CD14-positive monocyte (primary cell): ENCODE measurements around the gene DNAJC16. TPM values are rescaled to one million over a fixed set of nuclear protein-coding genes. Genes with fewer than 3 reads are reported as not detected.

Experiments used
- DNase-seq, 3 donors: peaks; one replicate each; pipeline ENCODE4 v3.0.0-alpha.2; 2011 to 2022
- H2AFZ ChIP-seq: 2 replicates; pipeline ENCODE4 v1.6.0; 2012; ENCODE audit warnings: mild to moderate bottlenecking, low read depth, low read length, inconsistent platforms; ENCODE audit not compliant: insufficient read depth, poor library complexity, severe bottlenecking
- H3K27ac ChIP-seq, 2 donors: 1 replicate in 1 of 2; 2 replicates in 1 of 2; pipeline ENCODE4 v1.5.1; 2012 to 2013; ENCODE audit warnings: low read length in 2 of 2, control low read depth in 1 of 2, inconsistent platforms in 1 of 2, low read depth in 1 of 2, mild to moderate bottlenecking in 1 of 2
- H3K27me3 ChIP-seq, 2 donors: one replicate each; pipeline versions ENCODE4 v1.6.0 to v1.6.1; 2011 to 2013; ENCODE audit warnings: low read length in 2 of 2; ENCODE audit not compliant: control insufficient read depth in 2 of 2, insufficient read depth in 2 of 2
- H3K36me3 ChIP-seq, 2 donors: replicated peaks in 1 of 2; 1 replicate in 1 of 2; 2 replicates in 1 of 2; pipeline versions ENCODE4 v1.5.1 to v1.6.1; 2012 to 2013; ENCODE audit warnings: low read length in 2 of 2, control low read depth in 1 of 2, inconsistent platforms in 1 of 2, mild to moderate bottlenecking in 1 of 2; ENCODE audit not compliant: insufficient read depth in 2 of 2, control insufficient read depth in 1 of 2
- H3K4me1 ChIP-seq, 2 donors: 1 replicate in 1 of 2; 2 replicates in 1 of 2; pipeline versions ENCODE4 v1.5.1 to v1.6.1; 2012 to 2013; ENCODE audit warnings: low read length in 2 of 2, control low read depth in 1 of 2, inconsistent platforms in 1 of 2, mild to moderate bottlenecking in 1 of 2, moderate library complexity in 1 of 2; ENCODE audit not compliant: insufficient read depth in 2 of 2, control insufficient read depth in 1 of 2
- H3K4me2 ChIP-seq: replicated peaks from 2 replicates; pipeline ENCODE3; 2012; ENCODE audit warnings: low read length, moderate library complexity, mild to moderate bottlenecking; ENCODE audit not compliant: poor library complexity, severe bottlenecking; ENCODE audit errors: extremely low read depth
- H3K4me3 ChIP-seq, 3 experiments: fragments of 200-600 bp in 1 of 3; sonication (generic) in 1 of 3; replicated peaks in 1 of 3; 1 replicate in 2 of 3; 2 replicates in 1 of 3; pipeline ENCODE4 v1.5.1; 2011 to 2013; ENCODE audit warnings: low read length in 3 of 3, mild to moderate bottlenecking in 3 of 3, control low read depth in 2 of 3, low read depth in 2 of 3, inconsistent platforms in 1 of 3, moderate library complexity in 1 of 3
- H3K79me2 ChIP-seq: 2 replicates; pipeline ENCODE4 v1.6.0; 2012; ENCODE audit warnings: mild to moderate bottlenecking, control low read depth, inconsistent platforms, low read length, moderate library complexity; ENCODE audit not compliant: insufficient read depth
- H3K9ac ChIP-seq: 2 replicates; pipeline ENCODE4 v1.6.0; 2017; ENCODE audit warnings: low read length, mild to moderate bottlenecking; ENCODE audit not compliant: insufficient read depth, poor library complexity, severe bottlenecking
- H3K9me3 ChIP-seq, 2 donors: replicated peaks in 1 of 2; 1 replicate in 1 of 2; 2 replicates in 1 of 2; pipeline versions ENCODE4 v1.5.1 to v1.6.1; 2012 to 2013; ENCODE audit warnings: low read length in 2 of 2, control low read depth in 1 of 2; ENCODE audit not compliant: control insufficient read depth in 1 of 2, insufficient read depth in 1 of 2
- H4K20me1 ChIP-seq: 2 replicates; pipeline ENCODE4 v1.6.0; 2012; ENCODE audit warnings: mild to moderate bottlenecking, low read length, control low read depth, moderate library complexity; ENCODE audit not compliant: insufficient read depth
- H3K27ac Mint-ChIP-seq, 7 donors: one replicate each; pipeline ENCODE4 v1.8.0; 2020; ENCODE audit warnings: mild to moderate bottlenecking in 7 of 7, mixed read lengths in 7 of 7, moderate library complexity in 6 of 7, inconsistent platforms in 2 of 7
- H3K27me3 Mint-ChIP-seq, 3 donors: one replicate each; pipeline ENCODE4 v1.8.0; 2021 to 2022; ENCODE audit warnings: low read depth in 3 of 3, mild to moderate bottlenecking in 3 of 3, mixed read lengths in 3 of 3, moderate library complexity in 3 of 3, inconsistent platforms in 1 of 3
- H3K36me3 Mint-ChIP-seq, 2 donors: one replicate each; pipeline ENCODE4 v1.8.0; 2020; ENCODE audit warnings: mixed read lengths in 2 of 2, inconsistent platforms in 1 of 2, mild to moderate bottlenecking in 1 of 2
- H3K4me1 Mint-ChIP-seq: one replicate; pipeline ENCODE4 v1.8.0; 2020; ENCODE audit warnings: mild to moderate bottlenecking, mixed read lengths
- H3K4me3 Mint-ChIP-seq, 2 donors: one replicate each; pipeline ENCODE4 v1.8.0; 2020; ENCODE audit warnings: mild to moderate bottlenecking in 2 of 2, mixed read lengths in 2 of 2, moderate library complexity in 1 of 2
- H3K9me3 Mint-ChIP-seq, 7 donors: one replicate each; pipeline ENCODE4 v1.8.0; 2020 to 2022; ENCODE audit warnings: mixed read lengths in 7 of 7, mild to moderate bottlenecking in 6 of 7, moderate library complexity in 6 of 7, inconsistent platforms in 2 of 7
- CTCF ChIP-seq: fragments of 200-600 bp; IDR thresholded peaks from one replicate; pipeline ENCODE4 v1.8.0; 2022; ENCODE audit warnings: antibody characterized with exemption, mild to moderate bottlenecking
- WGBS: methylation state at CpG from one replicate; pipeline ENCODE4 v1.1.5; 2013; ENCODE audit warnings: missing lambda C conversion rate; ENCODE audit not compliant: insufficient coverage; 5-methylcytosine and 5-hydroxymethylcytosine counted together
- intact Hi-C, 2 donors: fragments of 100-400 bp; cut with micrococcal nuclease; formaldehyde crosslinking; loops; one replicate each; pipeline versions ENCODE4 v1.15.0 to v1.15.1; 2023
- polyA plus RNA-seq, 3 donors: library from polyadenylated mRNA; depleted of rRNA in 1 of 3; unstranded in 2 of 3; stranded (reverse) in 1 of 3; fragments of 300-500 nt in 2 of 3; fragments of >200 nt in 1 of 3; fragmentation: Illumina TruSeq in 2 of 3; gene quantifications; 1 replicate in 2 of 3; 2 replicates in 1 of 3; pipeline ENCODE4 v1.2.3, GENCODE V29; 2012 to 2021

Gene DNAJC16
- polyA plus RNA-seq, 3 donors = 5.4 to 7.8 (median 6.3) TPM

GRCh38 chr1:15538771-15539170, 12.1 kb downstream of the DNAJC16 start:
- Histone ChIP-seq H3K4me1 (no peaks in the 10 kb centered on the region), H3K36me3 (peaks cover 70 to 95% of the 10 kb centered on the region in 2 donors), H3K9ac (no peak overlapping the region), H3K4me2 (no peak overlapping the region), H2AFZ (no peak overlapping the region), H4K20me1 (no peaks in the 10 kb centered on the region), H3K9me3 (no peaks in the 10 kb centered on the region), H3K27ac (no peak overlapping the region), H3K79me2 (no peaks in the 10 kb centered on the region), H3K4me3 (no peak overlapping the region), H3K27me3 (no peaks in the 10 kb centered on the region)
- H3K9me3 Mint-ChIP-seq = no peaks in the 10 kb centered on the region
- peaks cover 64 to 79% of the 10 kb centered on the region in 2 donors for H3K36me3 Mint-ChIP-seq
- DNase-seq = no peak
- no peaks in the 10 kb centered on the region for H3K4me1 Mint-ChIP-seq
- intact Hi-C loops = no loop called here
- H3K4me3 Mint-ChIP-seq = no peak overlapping the region
- H3K27ac Mint-ChIP-seq = no peak overlapping the region
- TF ChIP-seq CTCF = no peak
- WGBS = no CpG with 5 or more reads among the region's 6 CpGs
- H3K27me3 Mint-ChIP-seq = no peaks in the 10 kb centered on the region

- no peaks in the 10 kb centered on the region for H3K9me3 ChIP-seq
- H3K4me1 Mint-ChIP-seq = no peaks in the 10 kb centered on the region
- peaks cover 66 to 87% of the 10 kb centered on the region in 2 donors for H3K36me3 Mint-ChIP-seq
- no peak overlapping the region for H3K9ac ChIP-seq
- no peaks in the 10 kb centered on the region for H3K9me3 Mint-ChIP-seq
- H3K4me3 ChIP-seq = no peak overlapping the region
- DNase-seq = no peak
- H3K4me3 Mint-ChIP-seq = no peak overlapping the region
- H3K27me3 Mint-ChIP-seq = no peaks in the 10 kb centered on the region
- H3K4me1 ChIP-seq = no peaks in the 10 kb centered on the region
- TF ChIP-seq CTCF = no peak
- no peak overlapping the region for H3K4me2 ChIP-seq
- H3K79me2 ChIP-seq = no peaks in the 10 kb centered on the region
- intact Hi-C loops = no loop called here
- peaks cover 74 to 95% of the 10 kb centered on the region in 2 donors for H3K36me3 ChIP-seq
- H2AFZ ChIP-seq = no peak overlapping the region
- no peaks in the 10 kb centered on the region for H3K27me3 ChIP-seq
- H3K27ac Mint-ChIP-seq = peak overlapping the region in 1 of 7 donors; percentile 69
- no peaks in the 10 kb centered on the region for H4K20me1 ChIP-seq
- H3K27ac ChIP-seq = no peak overlapping the region
- 87% methylated on average over 4 of the region's 8 CpGs for WGBS
Measured at GRCh38 chr1:15540186-15540585, 13.5 kb downstream of the DNAJC16 start.
